ENCODE data around the gene BABAM1. TPM values are rescaled to one million over a fixed set of nuclear protein-coding genes. Genes with fewer than 3 reads are reported as not detected.

Gene BABAM1
- 79.5 TPM for total RNA-seq (2021; ENCODE audit: unreplicated experiment)
- 119 TPM for polyA plus RNA-seq (2012; ENCODE audit: insufficient read length)
- Bru-seq, nascent RNA = percentile 72 among the genes with signal in this experiment
- BruChase-seq, experiment 1, labeled RNA remaining after a 2-hour chase = percentile 90 among the genes with signal in this experiment
- BruChase-seq, experiment 2, labeled RNA remaining after a 6-hour chase = percentile 93 among the genes with signal in this experiment
- long read RNA-seq, transcript BABAM1-208 (9 exons, 1,470 nt) = major isoform, 59 of 99 reads
- long read RNA-seq, transcript BABAM1-201 (9 exons, 1,472 nt) = minor isoform, 14 of 99 reads
- long read RNA-seq, partial matches to known transcripts = 8 of 99 reads
- long read RNA-seq, other reads (novel, unspliced or antisense) = 11 of 99 reads

DNA sequence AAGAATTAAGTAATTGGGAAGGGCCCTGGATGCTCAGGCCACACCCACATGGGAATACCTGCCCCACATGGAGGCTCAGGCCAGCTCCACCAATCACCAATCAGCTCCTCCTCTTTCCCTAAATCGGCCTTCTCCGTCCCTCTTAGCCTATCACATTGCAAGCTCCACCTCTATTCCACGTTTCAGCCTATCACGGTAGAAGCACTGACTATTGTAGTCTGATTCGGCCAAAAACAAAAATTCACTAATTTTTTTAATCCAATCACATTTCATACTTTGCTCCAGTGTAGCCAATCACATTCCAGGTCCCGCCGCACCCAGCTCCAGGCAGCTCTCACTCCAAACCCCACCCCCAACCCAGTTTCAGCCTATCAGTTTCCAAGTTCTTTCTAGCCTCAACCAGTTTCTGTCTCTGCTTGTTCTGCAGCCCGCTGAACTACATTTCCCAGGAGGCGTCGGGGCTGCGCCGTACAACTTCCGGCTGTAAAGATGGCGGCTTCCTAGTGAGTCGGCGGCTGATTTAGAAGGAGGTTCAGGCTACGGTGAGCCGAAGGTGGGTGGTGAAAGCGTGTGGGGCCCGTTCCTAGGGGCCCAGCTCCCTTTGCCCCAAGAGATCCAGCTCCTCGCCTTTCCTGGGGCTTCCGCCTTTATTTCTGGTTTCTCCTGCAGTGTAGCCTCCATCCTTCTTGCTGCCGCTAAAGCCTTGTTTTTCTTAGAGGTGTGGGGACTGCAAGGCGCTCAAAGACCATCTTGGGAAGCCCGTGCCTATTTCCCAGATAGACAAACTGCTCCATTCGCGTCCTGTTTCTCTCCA is at the start of gene BABAM1:
Gene BABAM1 (plus strand): TSS at position 469 of the 814 bp plus-strand sequence. CDS start 1,364 bp downstream, outside the sequence.
- peaks cover 4% of the 10 kb centered on the region; the same call in 1 of the 2 replicates for H3K36me3 ChIP-seq (ENCODE audit: control insufficient read depth, insufficient read depth, low read length)
- DNase-seq (ENCODE audit: low read depth, low spot score) = peak; percentile 94
- intact Hi-C loops (cut with micrococcal nuclease; ENCODE audit: unreplicated experiment) = no loop called here
- peak within 1 kb of the TSS; percentile 99 to 100 for H3K4me3 ChIP-seq (ENCODE audit: low read depth in 2 of 2, low read length in 2 of 2)
- ChIA-PET POLR2A (no interaction called here), CTCF (interaction anchor here (0.8 kb wide), 1 partner anchor 16 kb away, joined by 4 read pairs; no protein-coding TSS in a partner anchor)
- in situ Hi-C loops (cut with HindIII; ENCODE audit: low pct_unique_long_range_greater_than_20kb, low sequenced_read_pairs) = no loop called here
- H3K27me3 ChIP-seq (ENCODE audit: control insufficient read depth, insufficient read depth, low read length) = no peaks in the 10 kb centered on the region
- BruUV-seq (replicated peaks) = no TSS peak
- ATAC-seq = peak; percentile 97
- H3K9me3 ChIP-seq (ENCODE audit: control insufficient read depth, insufficient read depth, low read depth, low read length) = no peaks in the 10 kb centered on the region
- H3K27ac ChIP-seq (ENCODE audit: low read length) = peak within 1 kb of the TSS; percentile 95
- no peaks in the 10 kb centered on the region for H3K4me1 ChIP-seq (ENCODE audit: control insufficient read depth, insufficient read depth, low read length)
- TF ChIP-seq TCF7L2 (IDR thresholded peaks at IDR 0.05; ENCODE audit: low read depth, low read length) (no peak), POLR2AphosphoS5 (IDR thresholded peaks at IDR 0.05; ENCODE audit: low read depth, low read length) (peak; percentile 64)
- TF ChIP-seq, protein P1, sequence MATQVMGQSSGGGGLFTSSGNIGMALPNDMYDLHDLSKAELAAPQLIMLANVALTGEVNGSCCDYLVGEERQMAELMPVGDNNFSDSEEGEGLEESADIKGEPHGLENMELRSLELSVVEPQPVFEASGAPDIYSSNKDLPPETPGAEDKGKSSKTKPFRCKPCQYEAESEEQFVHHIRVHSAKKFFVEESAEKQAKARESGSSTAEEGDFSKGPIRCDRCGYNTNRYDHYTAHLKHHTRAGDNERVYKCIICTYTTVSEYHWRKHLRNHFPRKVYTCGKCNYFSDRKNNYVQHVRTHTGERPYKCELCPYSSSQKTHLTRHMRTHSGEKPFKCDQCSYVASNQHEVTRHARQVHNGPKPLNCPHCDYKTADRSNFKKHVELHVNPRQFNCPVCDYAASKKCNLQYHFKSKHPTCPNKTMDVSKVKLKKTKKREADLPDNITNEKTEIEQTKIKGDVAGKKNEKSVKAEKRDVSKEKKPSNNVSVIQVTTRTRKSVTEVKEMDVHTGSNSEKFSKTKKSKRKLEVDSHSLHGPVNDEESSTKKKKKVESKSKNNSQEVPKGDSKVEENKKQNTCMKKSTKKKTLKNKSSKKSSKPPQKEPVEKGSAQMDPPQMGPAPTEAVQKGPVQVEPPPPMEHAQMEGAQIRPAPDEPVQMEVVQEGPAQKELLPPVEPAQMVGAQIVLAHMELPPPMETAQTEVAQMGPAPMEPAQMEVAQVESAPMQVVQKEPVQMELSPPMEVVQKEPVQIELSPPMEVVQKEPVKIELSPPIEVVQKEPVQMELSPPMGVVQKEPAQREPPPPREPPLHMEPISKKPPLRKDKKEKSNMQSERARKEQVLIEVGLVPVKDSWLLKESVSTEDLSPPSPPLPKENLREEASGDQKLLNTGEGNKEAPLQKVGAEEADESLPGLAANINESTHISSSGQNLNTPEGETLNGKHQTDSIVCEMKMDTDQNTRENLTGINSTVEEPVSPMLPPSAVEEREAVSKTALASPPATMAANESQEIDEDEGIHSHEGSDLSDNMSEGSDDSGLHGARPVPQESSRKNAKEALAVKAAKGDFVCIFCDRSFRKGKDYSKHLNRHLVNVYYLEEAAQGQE (IDR thresholded peaks at IDR 0.05; ENCODE audit: insufficient read depth in 1 of 2, low read depth in 2 of 2, low read length in 1 of 2) = peak in 1 of 2 experiments; percentile 24; a peak in 1 of 4 replicates

GRCh38 chr19:17219286-17219685 is 48.0 kb upstream of the BABAM1 start:
- no peaks in the 10 kb centered on the region for H3K9me3 ChIP-seq (ENCODE audit: control insufficient read depth, insufficient read depth, low read depth, low read length)
- H3K4me1 ChIP-seq (ENCODE audit: control insufficient read depth, insufficient read depth, low read length) = 0 out of 2 replicates have a peak, but pooled peaks cover 5% of the 10 kb centered on the region
- CTCF ChIA-PET = no interaction called here
- ATAC-seq (no peak), DNase-seq (ENCODE audit: low read depth, low spot score) (no peak)
- H3K4me3 ChIP-seq (ENCODE audit: low read depth in 2 of 2, low read length in 2 of 2) = no peak overlapping the region
- intact Hi-C loops (cut with micrococcal nuclease; ENCODE audit: unreplicated experiment) = no loop called here
- H3K36me3 ChIP-seq (ENCODE audit: control insufficient read depth, insufficient read depth, low read length) = no peaks in the 10 kb centered on the region; the same call in 1 of the 2 replicates
- H3K27ac ChIP-seq (ENCODE audit: low read length) = no peak overlapping the region
- no TSS peak for BruUV-seq (replicated peaks)
- in situ Hi-C loops (cut with HindIII; ENCODE audit: low pct_unique_long_range_greater_than_20kb, low sequenced_read_pairs) = no loop called here
- no peaks in the 10 kb centered on the region for H3K27me3 ChIP-seq (ENCODE audit: control insufficient read depth, insufficient read depth, low read length)
- POLR2A ChIA-PET = no interaction called here
- TF ChIP-seq CTCF (IDR thresholded peaks at IDR 0.05) = no peak
- TF ChIP-seq, protein P1 (IDR thresholded peaks at IDR 0.05; ENCODE audit: insufficient read depth in 1 of 2, low read depth in 2 of 2, low read length in 1 of 2) = no peak
